ENCODE data around the gene SARM1. TPM values are rescaled to one million over a fixed set of nuclear protein-coding genes. Genes with fewer than 3 reads are reported as not detected.

The SARM1 gene
- total RNA-seq, 4 donors from 2014 or later = 6.0 to 22.1 (median 9.5) TPM

- intact Hi-C loops (cut with DNase I; ENCODE audit: low total_unique reads) = no loop called here
- Histone ChIP-seq H3K27ac (no peak overlapping the region), H3K9me3 (no peaks in the 10 kb centered on the region), H3K36me3 (peaks cover 0 to 2% (median 0%) of the 10 kb centered on the region in 4 donors), H3K4me3 (no peak overlapping the region), H3K4me1 (no peaks in the 10 kb centered on the region), H3K27me3 (no peaks in the 10 kb centered on the region)
- DNase-seq = no peak
- 95 to 100% methylated on average over 1 to 3 of the region's 3 CpGs for WGBS, 2 donors (ENCODE audit: low coverage in 1 of 2)
- TF ChIP-seq EP300 (IDR thresholded peaks at IDR 0.05; ENCODE audit: low read depth) (no peak), CTCF (IDR thresholded peaks at IDR 0.05) (no peak), POLR2AphosphoS5 (IDR thresholded peaks at IDR 0.05) (no peak), POLR2A (IDR thresholded peaks at IDR 0.05) (no peak)
- in situ Hi-C loops (cut with MboI; ENCODE audit: low pct_ligation_motif_present in 1 of 4, low pct_unique_long_range_greater_than_20kb in 1 of 4, low sequenced_read_pairs in 3 of 4) = no loop called here
Measured at GRCh38 chr17:28397275-28397674, 25.8 kb downstream of the SARM1 start.

- no peak overlapping the region for H3K27ac ChIP-seq
- H3K4me3 ChIP-seq = no peak overlapping the region
- no peaks in the 10 kb centered on the region for H3K4me1 ChIP-seq
- H3K36me3 ChIP-seq = no peaks in the 10 kb centered on the region
- in situ Hi-C loops (cut with MboI; ENCODE audit: low pct_ligation_motif_present in 1 of 4, low pct_unique_long_range_greater_than_20kb in 1 of 4, low sequenced_read_pairs in 3 of 4) (no loop called here), intact Hi-C loops (cut with DNase I; ENCODE audit: low total_unique reads) (no loop called here)
- 76 to 79% methylated on average over 3 to 7 of the region's 7 CpGs for WGBS, 2 donors (ENCODE audit: low coverage in 1 of 2)
- no peaks in the 10 kb centered on the region for H3K27me3 ChIP-seq
- TF ChIP-seq CTCF (IDR thresholded peaks at IDR 0.05) (no peak), EP300 (IDR thresholded peaks at IDR 0.05; ENCODE audit: low read depth) (no peak), POLR2A (IDR thresholded peaks at IDR 0.05) (no peak), POLR2AphosphoS5 (IDR thresholded peaks at IDR 0.05) (no peak)
- H3K9me3 ChIP-seq = no peaks in the 10 kb centered on the region
- DNase-seq = no peak
Measured at GRCh38 chr17:28397687-28398279, 26.3 kb downstream of the SARM1 start.

GRCh38 chr17:28398280-28398981, 26.9 kb downstream of the SARM1 start:
- no peak overlapping the region for H3K27ac ChIP-seq
- WGBS, 2 donors (ENCODE audit: low coverage in 1 of 2) = 66% methylated on average over 6 of the region's 6 CpGs; no CpG with 5 or more reads in 1 of the 2 donors
- no peaks in the 10 kb centered on the region for H3K4me1 ChIP-seq
- in situ Hi-C loops (cut with MboI; ENCODE audit: low pct_ligation_motif_present in 1 of 4, low pct_unique_long_range_greater_than_20kb in 1 of 4, low sequenced_read_pairs in 3 of 4) (no loop called here), intact Hi-C loops (cut with DNase I; ENCODE audit: low total_unique reads) (no loop called here)
- no peak overlapping the region for H3K4me3 ChIP-seq
- DNase-seq = no peak
- H3K9me3 ChIP-seq = no peaks in the 10 kb centered on the region
- TF ChIP-seq CTCF (IDR thresholded peaks at IDR 0.05) (no peak), EP300 (IDR thresholded peaks at IDR 0.05; ENCODE audit: low read depth) (no peak)
- no peaks in the 10 kb centered on the region for H3K27me3 ChIP-seq
- no peaks in the 10 kb centered on the region for H3K36me3 ChIP-seq

- intact Hi-C loops (cut with DNase I; ENCODE audit: low total_unique reads) = no loop called here
- H3K36me3 ChIP-seq = no peaks in the 10 kb centered on the region
- no peak overlapping the region for H3K4me3 ChIP-seq
- H3K9me3 ChIP-seq = no peaks in the 10 kb centered on the region
- no peaks in the 10 kb centered on the region for H3K27me3 ChIP-seq
- no peak overlapping the region for H3K27ac ChIP-seq
- no peak for DNase-seq
- peaks cover 0 to 5% (median 3%) of the 10 kb centered on the region in 4 donors for H3K4me1 ChIP-seq
- in situ Hi-C loops (cut with MboI; ENCODE audit: low pct_ligation_motif_present in 1 of 4, low pct_unique_long_range_greater_than_20kb in 1 of 4, low sequenced_read_pairs in 3 of 4) = no loop called here
- no peak for TF ChIP-seq POLR2A (IDR thresholded peaks at IDR 0.05)
- no peak for TF ChIP-seq EP300 (IDR thresholded peaks at IDR 0.05; ENCODE audit: low read depth)
- no peak for TF ChIP-seq POLR2AphosphoS5 (IDR thresholded peaks at IDR 0.05)
- TF ChIP-seq CTCF (IDR thresholded peaks at IDR 0.05) = no peak
- WGBS, 2 donors (ENCODE audit: low coverage in 1 of 2) = 96% methylated on average over 4 of the region's 4 CpGs; no CpG with 5 or more reads in 1 of the 2 donors
Measured at GRCh38 chr17:28399808-28400207, 28.3 kb downstream of the SARM1 start.
